Thyroid gland (tissue), 4 donors: Measurements from ENCODE around the gene FOSL1.

Experiments used
- CTCF ChIP-seq, 6 experiments: fragments of 200-600 bp in 3 of 6; fragments of 450-650 bp in 3 of 6; sonication (generic) in 3 of 6; IDR thresholded peaks; one replicate each; pipeline ENCODE4 v1.5.1; 2016 to 2019; ENCODE audit warnings: antibody characterized with exemption in 6 of 6, mild to moderate bottlenecking in 2 of 6, inconsistent platforms in 1 of 6, moderate library complexity in 1 of 6
- POLR2A ChIP-seq, 2 donors: fragments of 450-650 bp; IDR thresholded peaks; one replicate each; pipeline ENCODE4 v1.6.1; 2017; ENCODE audit warnings: antibody characterized with exemption in 2 of 2, mild to moderate bottlenecking in 2 of 2, moderate library complexity in 1 of 2

DNA sequence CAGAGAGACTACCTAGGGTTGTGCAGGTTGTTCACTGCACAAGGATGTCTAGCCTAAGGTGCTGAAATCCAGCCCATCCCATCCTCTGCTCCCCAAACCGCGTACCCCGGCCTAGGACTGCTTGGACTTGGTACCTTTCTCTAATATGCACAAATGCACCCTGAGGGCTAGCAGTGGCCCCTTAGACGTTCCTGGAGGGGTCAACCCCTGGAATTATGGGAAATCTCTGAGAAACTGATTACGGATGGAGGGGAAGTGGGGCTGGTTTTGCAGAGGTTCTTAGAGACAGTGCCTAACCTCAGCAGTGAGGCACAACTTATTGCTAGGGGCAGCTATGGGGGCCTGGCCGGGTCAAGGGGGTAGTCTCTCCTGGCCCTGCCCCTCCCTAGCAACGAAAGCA lies 16.2 kb upstream of the FOSL1 start:
- no peak for TF ChIP-seq POLR2A (IDR thresholded peaks at IDR 0.05)
- no peak for TF ChIP-seq CTCF (IDR thresholded peaks at IDR 0.05)
